ENCODE measurements around the gene ALDH1A2. TPM values are rescaled to one million over a fixed set of nuclear protein-coding genes. Genes with fewer than 3 reads are reported as not detected.

The ALDH1A2 gene
- polyA plus RNA-seq, 1 of the 3 experiments (the other 2 are of a cell fraction), result not detected

GRCh38 chr15:58064980-58065444 lies 499 bp downstream of the ALDH1A2 start:
- Histone ChIP-seq H3K9me2 (no peaks in the 10 kb centered on the region), H3F3A (replicated peaks; ENCODE audit: insufficient read depth) (peaks cover 4% of the 10 kb centered on the region), H3K79me2 (ENCODE audit: insufficient read depth) (no peaks in the 10 kb centered on the region), H3K4me2 (no peak overlapping the region), H3K4me1 (ENCODE audit: control insufficient read depth in 1 of 2, insufficient read depth in 2 of 2, low read depth in 1 of 2, low read length in 1 of 2) (no peaks in the 10 kb centered on the region; a peak in 1 of 4 replicates), H3K4me3 (ENCODE audit: low read depth in 2 of 2, low read length in 1 of 2) (no peak overlapping the region; a peak in 1 of 4 replicates), H2AFZ (ENCODE audit: low read depth) (no peak overlapping the region), H3K9me3 (no peaks in the 10 kb centered on the region), H3K27ac (ENCODE audit: low read depth in 2 of 2, low read length in 1 of 2) (no peak overlapping the region), H3K9ac (no peak overlapping the region), H3K36me3 (replicated peaks in 1 of 2; ENCODE audit: control insufficient read depth in 1 of 2, insufficient read depth in 2 of 2, low read length in 1 of 2) (no peaks in the 10 kb centered on the region), H3K27me3 (ENCODE audit: insufficient read depth) (peaks cover 37% of the 10 kb centered on the region), H4K20me1 (ENCODE audit: insufficient read depth) (no peaks in the 10 kb centered on the region)
- CTCF ChIA-PET, result interaction anchor here (0.9 to 10.0 kb wide), 11 partner anchors 11 to 423 kb away, joined by 3 to 241 read pairs (median 10); no protein-coding TSS in a partner anchor
- no peak for TF ChIP-seq IRF3 (IDR thresholded peaks at IDR 0.05; ENCODE audit: low read depth, low read length)
- TF ChIP-seq TEAD4 (IDR thresholded peaks at IDR 0.05; ENCODE audit: borderline replicate concordance, insufficient read depth), result no peak
- no peak for TF ChIP-seq POLR2AphosphoS5 (IDR thresholded peaks at IDR 0.05; ENCODE audit: low read depth, low read length)
- TF ChIP-seq TAF1 (IDR thresholded peaks at IDR 0.05; ENCODE audit: borderline replicate concordance, low read depth, low read length), result no peak
- no peak for TF ChIP-seq REST (IDR thresholded peaks at IDR 0.05; ENCODE audit: low read depth, low read length)
- no peak for TF ChIP-seq NFIC (IDR thresholded peaks at IDR 0.05; ENCODE audit: borderline replicate concordance)
- TF ChIP-seq GATA2 (CRISPR knock-in tag; IDR thresholded peaks at IDR 0.05), result no peak
- no peak for DNase-seq
- POLR2A ChIA-PET, result no interaction called here
- WGBS (ENCODE audit: low lambda C conversion rate), result 39% methylated on average over 10 of the region's 39 CpGs

DNA sequence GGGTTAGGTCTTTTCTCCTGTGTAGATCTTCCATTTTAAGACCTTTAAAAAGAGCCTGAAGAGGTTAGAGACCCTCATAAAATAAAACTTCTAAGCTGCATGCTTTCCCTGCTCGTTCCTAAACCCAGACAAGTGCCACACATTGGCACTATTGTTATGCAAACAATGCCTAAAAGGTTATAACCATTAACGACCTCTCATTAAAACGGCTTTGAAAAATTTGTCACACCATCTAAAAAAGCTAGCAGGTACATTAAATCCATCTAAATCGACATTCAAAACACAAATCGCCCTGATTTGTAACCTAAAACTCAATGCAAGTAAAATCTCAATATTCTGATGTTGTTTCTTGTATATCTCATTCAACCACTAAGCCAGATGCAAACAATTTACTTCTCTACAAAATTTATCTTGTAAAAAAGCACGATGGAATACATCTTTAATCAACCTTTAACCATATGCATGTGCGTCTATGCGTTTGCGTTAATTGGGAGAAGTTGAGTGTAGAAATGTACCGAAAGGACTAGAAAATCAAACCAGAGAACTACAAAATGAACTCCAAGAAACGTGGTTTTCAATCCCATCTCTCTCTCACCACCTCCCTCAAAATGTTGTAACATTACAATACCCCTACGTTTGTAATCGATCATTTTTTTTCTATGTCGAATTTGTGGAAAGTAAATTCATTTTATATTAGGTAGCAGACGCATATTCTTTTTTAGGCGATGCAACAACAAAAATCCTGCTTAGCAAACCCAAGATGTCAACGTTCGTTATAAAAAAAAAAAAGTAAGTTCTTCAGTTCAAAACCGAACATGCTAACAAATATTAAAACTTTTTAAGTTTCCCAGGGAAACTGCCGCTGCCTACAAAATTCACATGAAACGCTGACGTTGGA lies 1.2 kb downstream of the ALDH1A2 start:
- no peak for TF ChIP-seq POLR2AphosphoS5 (IDR thresholded peaks at IDR 0.05; ENCODE audit: low read depth, low read length)
- TF ChIP-seq TAF1 (IDR thresholded peaks at IDR 0.05; ENCODE audit: borderline replicate concordance, low read depth, low read length), result no peak
- TF ChIP-seq MEF2A (IDR thresholded peaks at IDR 0.05; ENCODE audit: borderline replicate concordance, low read depth), result no peak
- TF ChIP-seq RCOR1 (IDR thresholded peaks at IDR 0.05; ENCODE audit: low read length), result no peak
- no peak for TF ChIP-seq YY1 (IDR thresholded peaks at IDR 0.05; ENCODE audit: low read depth)
- no peak for TF ChIP-seq TEAD4 (IDR thresholded peaks at IDR 0.05; ENCODE audit: borderline replicate concordance, insufficient read depth)
- TF ChIP-seq FOXM1 (IDR thresholded peaks at IDR 0.05; ENCODE audit: low read depth), result no peak
- Histone ChIP-seq H2AFZ (ENCODE audit: low read depth) (no peak overlapping the region), H3K36me3 (replicated peaks in 1 of 2; ENCODE audit: control insufficient read depth in 1 of 2, insufficient read depth in 2 of 2, low read length in 1 of 2) (no peaks in the 10 kb centered on the region), H3K9me2 (no peaks in the 10 kb centered on the region), H3K9me3 (no peaks in the 10 kb centered on the region), H3K4me1 (ENCODE audit: control insufficient read depth in 1 of 2, insufficient read depth in 2 of 2, low read depth in 1 of 2, low read length in 1 of 2) (no peaks in the 10 kb centered on the region; a peak in 1 of 4 replicates), H3K4me3 (ENCODE audit: low read depth in 2 of 2, low read length in 1 of 2) (no peak overlapping the region), H3K9ac (no peak overlapping the region), H3K27me3 (ENCODE audit: insufficient read depth) (peaks cover 37% of the 10 kb centered on the region), H4K20me1 (ENCODE audit: insufficient read depth) (no peaks in the 10 kb centered on the region), H3K4me2 (no peak overlapping the region), H3F3A (replicated peaks; ENCODE audit: insufficient read depth) (no peaks in the 10 kb centered on the region), H3K79me2 (ENCODE audit: insufficient read depth) (no peaks in the 10 kb centered on the region), H3K27ac (ENCODE audit: low read depth in 2 of 2, low read length in 1 of 2) (no peak overlapping the region)
- ChIA-PET POLR2A (no interaction called here), CTCF (interaction anchor here (1.2 to 10.0 kb wide), 5 partner anchors 118 to 313 kb away, joined by 3 to 216 read pairs (median 4); no protein-coding TSS in a partner anchor)
- no peak for DNase-seq
- 71% methylated on average over 22 of the region's 22 CpGs for WGBS (ENCODE audit: low lambda C conversion rate)
